T-cell (primary cell): ENCODE results near the gene SEZ6. TPM values are rescaled to one million over a fixed set of nuclear protein-coding genes. Genes with fewer than 3 reads are reported as not detected.

Experiments
- ATAC-seq, 4 experiments: fragments of 200-7000 bp in 3 of 4; fragments of 150-1000 bp in 1 of 4; cut with Tn5 transposase; replicated peaks in 1 of 4; 1 replicate in 3 of 4; 2 replicates in 1 of 4; pipeline ENCODE4 v1.10.0; 2021; ENCODE audit warnings: moderate library complexity in 3 of 4, mild to moderate bottlenecking in 2 of 4, moderate number of reproducible peaks in 1 of 4
- CTCF ChIA-PET, 2 donors: fragments of 300-600 bp; sonication (Branson Sonifier 250); formaldehyde crosslinking; loops; one replicate each; lab custom pipeline; 2022; ENCODE audit warnings: antibody characterized with exemption in 2 of 2; lab: Charles Lee
- POLR2A ChIA-PET, 2 donors: fragments of 300-600 bp; sonication (Branson Sonifier 250); formaldehyde crosslinking; loops; one replicate each; lab custom pipeline; 2022; ENCODE audit warnings: antibody characterized with exemption in 2 of 2; lab: Charles Lee
- DNase-seq, 35 experiments: peaks; one replicate each; pipeline versions ENCODE4 v3.0.0 to v3.0.0-alpha.2; 2013 to 2023
- H3K27ac ChIP-seq: one replicate; pipeline ENCODE4 v1.5.1; 2013; ENCODE audit warnings: low read length
- H3K27me3 ChIP-seq, 2 experiments: replicated peaks in 1 of 2; 1 replicate in 1 of 2; 2 replicates in 1 of 2; pipeline versions ENCODE4 v1.6.1 to v1.7.0; 2013; ENCODE audit warnings: low read length in 1 of 2, mixed read lengths in 1 of 2; ENCODE audit not compliant: control insufficient read depth in 2 of 2, insufficient read depth in 2 of 2; ENCODE audit errors: extremely low read depth in 1 of 2
- H3K36me3 ChIP-seq, 2 donors: 1 replicate in 1 of 2; 2 replicates in 1 of 2; pipeline versions ENCODE4 v1.6.1 to v1.7.0; 2013; ENCODE audit warnings: low read length in 1 of 2; ENCODE audit not compliant: control insufficient read depth in 2 of 2, insufficient read depth in 1 of 2; ENCODE audit errors: extremely low read depth in 1 of 2
- H3K4me1 ChIP-seq, 2 experiments: 1 replicate in 1 of 2; 2 replicates in 1 of 2; pipeline versions ENCODE4 v1.6.1 to v1.7.0; 2013; ENCODE audit warnings: low read length in 2 of 2, mixed read lengths in 1 of 2; ENCODE audit not compliant: insufficient read depth in 2 of 2, control insufficient read depth in 1 of 2; ENCODE audit errors: extremely low read depth in 1 of 2
- H3K4me3 ChIP-seq, 2 donors: 1 replicate in 1 of 2; 2 replicates in 1 of 2; pipeline versions ENCODE4 v1.5.1 to v1.7.0; 2013; ENCODE audit warnings: mild to moderate bottlenecking in 2 of 2, low read length in 1 of 2, moderate library complexity in 1 of 2; ENCODE audit not compliant: control insufficient read depth in 1 of 2; ENCODE audit errors: extremely low read depth in 1 of 2
- H3K9me3 ChIP-seq: 2 replicates; pipeline ENCODE4 v1.7.0; 2013
- H3K27ac Mint-ChIP-seq, 2 donors: one replicate each; pipeline ENCODE4 v1.8.0; 2020 to 2021; ENCODE audit warnings: mild to moderate bottlenecking in 2 of 2, mixed read lengths in 2 of 2
- H3K27me3 Mint-ChIP-seq, 2 donors: one replicate each; pipeline ENCODE4 v1.8.0; 2021 to 2022; ENCODE audit warnings: mixed read lengths in 2 of 2
- H3K36me3 Mint-ChIP-seq: one replicate; pipeline ENCODE4 v1.8.0; 2021; ENCODE audit warnings: mixed read lengths
- H3K4me1 Mint-ChIP-seq, 3 donors: one replicate each; pipeline ENCODE4 v1.8.0; 2020 to 2022; ENCODE audit warnings: mixed read lengths in 3 of 3, mild to moderate bottlenecking in 1 of 3
- H3K4me3 Mint-ChIP-seq, 3 donors: one replicate each; pipeline ENCODE4 v1.8.0; 2020 to 2022; ENCODE audit warnings: mild to moderate bottlenecking in 3 of 3, mixed read lengths in 3 of 3, moderate library complexity in 3 of 3
- H3K9me3 Mint-ChIP-seq, 3 donors: one replicate each; pipeline ENCODE4 v1.8.0; 2020 to 2022; ENCODE audit warnings: mixed read lengths in 3 of 3
- WGBS: methylation state at CpG from one replicate; pipeline ENCODE4 v1.1.5; 2013; ENCODE audit warnings: missing lambda C conversion rate; ENCODE audit not compliant: insufficient coverage; 5-methylcytosine and 5-hydroxymethylcytosine counted together
- total RNA-seq, 35 experiments: library from RNA in 6 of 35; stranded (reverse) in 6 of 35; fragments of 120-200 nt in 1 of 35; gene quantifications; one replicate each; pipeline versions ENCODE4 v1.2.1 to v1.2.4 and lab custom pipeline; 2013 to 2026

SEZ6 gene
- total RNA-seq, 5 donors from 2014 or later (not counting 1 experiment from before 2014, with no cell fraction given), result 0.49 to 1.6 TPM; not detected in 3

DNA sequence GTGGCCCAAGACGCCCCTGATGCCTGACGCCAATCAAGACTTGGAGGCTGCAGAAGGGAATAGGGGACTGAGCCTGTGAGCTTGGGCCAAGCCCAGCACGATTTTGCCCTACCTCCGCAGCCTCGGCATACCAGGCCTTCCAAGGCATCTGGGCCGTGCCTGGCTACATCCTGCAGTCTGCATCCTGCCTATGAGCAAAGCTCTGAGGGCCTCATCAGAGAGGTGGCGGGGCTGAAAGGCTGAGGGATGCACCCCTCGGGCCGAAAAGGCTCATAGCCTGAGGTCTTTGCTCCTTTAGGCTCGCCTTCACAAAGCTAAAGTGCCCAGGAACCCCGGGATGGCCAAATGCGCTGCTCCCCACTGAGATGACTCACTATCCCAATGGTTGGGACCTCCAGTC is 2.5 kb downstream of the SEZ6 start:
- Mint-ChIP-seq H3K36me3 (no peaks in the 10 kb centered on the region), H3K4me1 (peaks cover 0 to 3% (median 2%) of the 10 kb centered on the region in 3 donors), H3K4me3 (no peak overlapping the region), H3K27ac (no peak overlapping the region), H3K27me3 (peaks cover 36 to 67% of the 10 kb centered on the region in 2 donors), H3K9me3 (no peaks in the 10 kb centered on the region)
- WGBS, result 73% methylated on average over 7 of the region's 12 CpGs
- Histone ChIP-seq H3K27me3 (peaks cover 0 to 76% of the 10 kb centered on the region in 2 experiments), H3K27ac (no peak overlapping the region), H3K4me3 (no peak overlapping the region), H3K36me3 (no peaks in the 10 kb centered on the region), H3K4me1 (peaks cover 0 to 5% of the 10 kb centered on the region in 2 experiments), H3K9me3 (no peaks in the 10 kb centered on the region)
- ChIA-PET POLR2A (no interaction called here), CTCF (no interaction called here)
- no peak for DNase-seq
- ATAC-seq, result no peak

GRCh38 chr17:29002811-29003210 is 3.0 kb downstream of the SEZ6 start:
- DNase-seq (no peak), ATAC-seq (no peak)
- peaks cover 0 to 3% (median 2%) of the 10 kb centered on the region in 3 donors for H3K4me1 Mint-ChIP-seq
- no peaks in the 10 kb centered on the region for H3K9me3 Mint-ChIP-seq
- 43% methylated on average over 1 of the region's 4 CpGs for WGBS
- no peaks in the 10 kb centered on the region for H3K36me3 Mint-ChIP-seq
- H3K4me3 ChIP-seq, result no peak overlapping the region
- no peaks in the 10 kb centered on the region for H3K9me3 ChIP-seq
- ChIA-PET POLR2A (no interaction called here), CTCF (no interaction called here)
- no peak overlapping the region for H3K27ac Mint-ChIP-seq
- peaks cover 0 to 75% of the 10 kb centered on the region in 2 experiments for H3K27me3 ChIP-seq
- H3K36me3 ChIP-seq, result no peaks in the 10 kb centered on the region
- no peak overlapping the region for H3K4me3 Mint-ChIP-seq
- H3K27ac ChIP-seq, result no peak overlapping the region
- H3K4me1 ChIP-seq, result peaks cover 0 to 5% of the 10 kb centered on the region in 2 experiments
- peaks cover 35 to 65% of the 10 kb centered on the region in 2 donors for H3K27me3 Mint-ChIP-seq

- no peaks in the 10 kb centered on the region for H3K36me3 Mint-ChIP-seq
- no CpG with 5 or more reads among the region's 5 CpGs for WGBS
- peaks cover 26 to 57% of the 10 kb centered on the region in 2 donors for H3K27me3 Mint-ChIP-seq
- H3K4me3 Mint-ChIP-seq, result no peak overlapping the region
- H3K4me1 Mint-ChIP-seq, result no peaks in the 10 kb centered on the region
- ATAC-seq (no peak), DNase-seq (no peak)
- Histone ChIP-seq H3K27me3 (peaks cover 0 to 76% of the 10 kb centered on the region in 2 experiments), H3K27ac (no peak overlapping the region), H3K36me3 (no peaks in the 10 kb centered on the region), H3K4me1 (peaks cover 0 to 4% of the 10 kb centered on the region in 2 experiments), H3K9me3 (no peaks in the 10 kb centered on the region), H3K4me3 (no peak overlapping the region)
- H3K9me3 Mint-ChIP-seq, result no peaks in the 10 kb centered on the region
- ChIA-PET POLR2A (no interaction called here), CTCF (no interaction called here)
- H3K27ac Mint-ChIP-seq, result no peak overlapping the region
Observed at GRCh38 chr17:29000973-29001372, 4.9 kb downstream of the SEZ6 start.

DNA sequence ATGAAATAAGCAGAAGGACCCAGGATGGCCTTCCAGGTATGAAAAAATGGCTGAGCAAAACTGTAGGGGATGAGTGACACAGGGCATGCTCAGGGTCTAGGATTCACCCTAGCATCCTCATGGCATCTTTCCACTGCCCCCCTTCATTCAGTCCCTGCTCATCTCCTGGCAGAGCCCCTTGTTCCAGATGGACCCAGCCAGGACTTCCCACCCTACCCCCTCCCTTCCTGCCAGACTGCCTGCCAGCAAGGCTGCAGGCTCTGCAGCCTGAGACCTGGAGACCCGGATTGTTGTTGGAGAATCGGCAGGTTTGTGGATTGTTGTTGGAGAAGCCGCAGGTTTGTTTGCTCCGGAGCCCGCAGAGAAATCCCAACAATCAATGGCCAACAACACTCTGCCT is 6.6 kb downstream of the SEZ6 start:
- H3K9me3 ChIP-seq, result no peaks in the 10 kb centered on the region
- no peak for ATAC-seq
- no peak overlapping the region for H3K27ac ChIP-seq
- ChIA-PET CTCF (no interaction called here), POLR2A (no interaction called here)
- no peak for DNase-seq
- no peaks in the 10 kb centered on the region for H3K4me1 Mint-ChIP-seq
- H3K36me3 ChIP-seq, result no peaks in the 10 kb centered on the region
- no peak overlapping the region for H3K4me3 ChIP-seq
- H3K4me1 ChIP-seq, result no peaks in the 10 kb centered on the region
- no peak overlapping the region for H3K4me3 Mint-ChIP-seq
- H3K9me3 Mint-ChIP-seq, result no peaks in the 10 kb centered on the region
- peaks cover 29 to 50% of the 10 kb centered on the region in 2 donors for H3K27me3 Mint-ChIP-seq
- H3K36me3 Mint-ChIP-seq, result no peaks in the 10 kb centered on the region
- no CpG with 5 or more reads among the region's 5 CpGs for WGBS
- no peak overlapping the region for H3K27ac Mint-ChIP-seq
- peaks cover 0 to 71% of the 10 kb centered on the region in 2 experiments for H3K27me3 ChIP-seq

DNA sequence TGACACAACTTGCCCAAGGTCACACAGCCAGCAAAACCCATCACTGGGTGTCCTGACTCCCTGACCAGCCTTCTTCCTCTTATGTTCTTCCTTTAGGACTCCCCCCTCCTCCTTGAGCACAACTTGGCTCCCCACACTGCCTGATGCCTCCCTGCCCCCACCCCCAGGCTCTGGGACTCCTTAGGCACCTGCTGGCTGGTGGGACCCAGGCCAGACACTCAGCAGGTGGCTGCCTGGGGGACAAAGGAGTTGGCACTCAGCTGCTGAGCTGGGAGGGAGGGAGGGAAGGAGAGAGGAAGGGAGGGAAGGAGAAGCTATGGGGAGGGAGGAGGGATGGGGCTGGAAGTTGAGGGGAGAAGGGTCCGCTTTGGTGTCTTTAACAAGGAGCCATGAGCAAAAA is 8.0 kb downstream of the SEZ6 start:
- no peaks in the 10 kb centered on the region for H3K4me1 ChIP-seq
- DNase-seq (no peak), ATAC-seq (no peak)
- CTCF ChIA-PET, result no interaction called here
- H3K27ac Mint-ChIP-seq, result no peak overlapping the region
- H3K36me3 ChIP-seq, result no peaks in the 10 kb centered on the region
- no peaks in the 10 kb centered on the region for H3K9me3 Mint-ChIP-seq
- H3K27ac ChIP-seq, result no peak overlapping the region
- H3K27me3 ChIP-seq, result peaks cover 0 to 70% of the 10 kb centered on the region in 2 experiments
- POLR2A ChIA-PET, result no interaction called here
- peaks cover 25 to 39% of the 10 kb centered on the region in 2 donors for H3K27me3 Mint-ChIP-seq
- H3K4me3 Mint-ChIP-seq, result no peak overlapping the region
- no peaks in the 10 kb centered on the region for H3K4me1 Mint-ChIP-seq
- H3K36me3 Mint-ChIP-seq, result no peaks in the 10 kb centered on the region
- WGBS, result no CpG with 5 or more reads among the region's 1 CpG
- no peak overlapping the region for H3K4me3 ChIP-seq
- no peaks in the 10 kb centered on the region for H3K9me3 ChIP-seq

GRCh38 chr17:28996554-28997096 is 9.2 kb downstream of the SEZ6 start:
- DNase-seq (no peak), ATAC-seq (no peak)
- CTCF ChIA-PET, result no interaction called here
- Histone ChIP-seq H3K4me1 (no peaks in the 10 kb centered on the region), H3K27me3 (peaks cover 0 to 64% of the 10 kb centered on the region in 2 experiments), H3K9me3 (no peaks in the 10 kb centered on the region), H3K36me3 (no peaks in the 10 kb centered on the region), H3K4me3 (no peak overlapping the region), H3K27ac (no peak overlapping the region)
- 49% methylated on average over 5 of the region's 5 CpGs for WGBS
- no peaks in the 10 kb centered on the region for H3K9me3 Mint-ChIP-seq
- H3K36me3 Mint-ChIP-seq, result no peaks in the 10 kb centered on the region
- no peak overlapping the region for H3K27ac Mint-ChIP-seq
- no peaks in the 10 kb centered on the region for H3K4me1 Mint-ChIP-seq
- POLR2A ChIA-PET, result no interaction called here
- H3K4me3 Mint-ChIP-seq, result no peak overlapping the region
- H3K27me3 Mint-ChIP-seq, result peaks cover 25 to 36% of the 10 kb centered on the region in 2 donors
